Activated naive CD4-positive, alpha-beta T cell treated with anti-CD3 and anti-CD28 coated beads, Interleukin-2, amount 10 ng/mL, durations not matched to agents 7 days and 5 days (primary cell): ENCODE data around the gene PPP2R5D.
A peak's percentile ranks its signal among the peaks of the same experiment; 100 is the strongest.
"Not testable (repeated sequence)": the region's sequence is repeated elsewhere in the genome, so short reads cannot be mapped to it uniquely, and the experiment has no call there.

Source experiments
- CTCF ChIA-PET: fragments of 350-600 bp; sonication (Branson Sonifier 250); formaldehyde crosslinking; loops from one replicate; lab custom pipeline; 2021; ENCODE audit warnings: antibody characterized with exemption; lab: Charles Lee
- DNase-seq: peaks from one replicate; pipeline ENCODE4 v3.0.0-alpha.2; 2020
- H3K27ac Mint-ChIP-seq: one replicate; pipeline ENCODE4 v1.8.0; 2021; ENCODE audit warnings: mild to moderate bottlenecking, moderate library complexity, mixed read lengths
- H3K27me3 Mint-ChIP-seq: one replicate; pipeline ENCODE4 v1.8.0; 2021; ENCODE audit warnings: mild to moderate bottlenecking, mixed read lengths
- H3K36me3 Mint-ChIP-seq: one replicate; pipeline ENCODE4 v1.8.0; 2021; ENCODE audit warnings: mixed read lengths
- H3K4me1 Mint-ChIP-seq: one replicate; pipeline ENCODE4 v1.8.0; 2021; ENCODE audit warnings: mixed read lengths
- H3K4me3 Mint-ChIP-seq: one replicate; pipeline ENCODE4 v1.8.0; 2021; ENCODE audit warnings: mild to moderate bottlenecking, moderate library complexity, mixed read lengths
- H3K9me3 Mint-ChIP-seq: one replicate; pipeline ENCODE4 v1.8.0; 2021; ENCODE audit warnings: mixed read lengths

The PPP2R5D gene

GRCh38 chr6:42989923-42990322 is 5.6 kb downstream of the PPP2R5D start:
- CTCF ChIA-PET = no interaction called here
- H3K4me3 Mint-ChIP-seq = no peak overlapping the region
- peaks cover 38% of the 10 kb centered on the region for H3K4me1 Mint-ChIP-seq
- no peaks in the 10 kb centered on the region for H3K27me3 Mint-ChIP-seq
- DNase-seq = no peak
- H3K27ac Mint-ChIP-seq = no peak overlapping the region
- H3K36me3 Mint-ChIP-seq = peaks cover 44% of the 10 kb centered on the region
- no peaks in the 10 kb centered on the region for H3K9me3 Mint-ChIP-seq

DNA sequence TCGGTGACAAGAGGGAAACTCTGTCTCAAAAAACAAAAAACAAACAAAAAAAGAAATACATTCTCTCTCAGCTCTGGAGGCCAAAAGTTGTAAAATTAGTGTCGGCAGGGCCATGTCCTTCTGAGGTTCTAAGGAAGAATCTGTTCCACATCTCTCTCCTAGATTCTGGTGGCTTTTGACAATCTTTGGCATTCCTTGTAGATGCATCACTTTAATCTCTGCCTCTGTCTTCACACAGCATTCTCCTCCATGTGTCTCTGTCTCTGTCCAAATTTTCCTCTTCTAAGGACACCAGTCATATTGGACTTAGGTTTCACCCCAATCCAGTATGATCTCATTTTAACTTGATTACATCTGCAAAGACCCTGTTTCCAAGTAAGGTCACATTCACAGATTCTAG is 9.1 kb downstream of the PPP2R5D start:
- Mint-ChIP-seq H3K36me3 (peaks cover 28% of the 10 kb centered on the region), H3K9me3 (no peaks in the 10 kb centered on the region), H3K4me1 (peaks cover 5% of the 10 kb centered on the region), H3K27ac (no peak overlapping the region), H3K4me3 (no peak overlapping the region), H3K27me3 (no peaks in the 10 kb centered on the region)
- no peak for DNase-seq
- CTCF ChIA-PET = no interaction called here

DNA sequence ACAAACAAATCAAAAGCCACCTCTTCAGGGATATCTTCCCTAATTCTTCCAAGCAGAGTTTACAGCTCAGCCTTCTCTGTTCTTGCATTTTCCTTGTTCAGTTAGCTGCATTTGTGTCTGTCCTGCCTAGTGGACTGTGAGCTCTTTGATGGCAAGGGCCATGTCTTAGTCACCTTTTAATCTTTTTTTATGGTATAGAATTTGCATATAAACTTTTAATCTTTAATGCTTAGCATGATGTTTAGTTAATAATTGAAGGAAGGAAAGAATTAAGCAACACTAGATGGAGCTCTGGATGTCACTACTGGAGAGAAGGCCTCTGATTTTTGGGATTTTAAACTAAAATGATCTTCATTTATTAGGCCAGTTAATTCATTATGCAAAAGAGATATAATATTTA is 12.1 kb downstream of the PPP2R5D start:
- DNase-seq = no peak
- peaks cover 2% of the 10 kb centered on the region for H3K4me1 Mint-ChIP-seq
- H3K9me3 Mint-ChIP-seq = no peaks in the 10 kb centered on the region
- no peak overlapping the region for H3K4me3 Mint-ChIP-seq
- H3K27ac Mint-ChIP-seq = no peak overlapping the region
- no peaks in the 10 kb centered on the region for H3K27me3 Mint-ChIP-seq
- peaks cover 12% of the 10 kb centered on the region for H3K36me3 Mint-ChIP-seq
- CTCF ChIA-PET = interaction anchor here (0.9 to 1.5 kb wide), 2 partner anchors 11 to 94 kb away, joined by 3 read pairs; no protein-coding TSS in a partner anchor

GRCh38 chr6:42998205-42998604 is 13.8 kb downstream of the PPP2R5D start:
- H3K27ac Mint-ChIP-seq, DNase-seq, H3K4me1 Mint-ChIP-seq, CTCF ChIA-PET, H3K9me3 Mint-ChIP-seq, H3K4me3 Mint-ChIP-seq, H3K27me3 Mint-ChIP-seq: not testable (repeated sequence)
- peaks cover 11% of the 10 kb centered on the region for H3K36me3 Mint-ChIP-seq

- no peak for DNase-seq
- peaks cover 9% of the 10 kb centered on the region for H3K36me3 Mint-ChIP-seq
- CTCF ChIA-PET = interaction anchor here (0.6 to 0.7 kb wide), 2 partner anchors 22 to 169 kb away, joined by 3 read pairs; partner anchors contain the start of gene PEX6
These were observed 17.5 kb downstream of the PPP2R5D start for GRCh38 chr6:43001843-43002242.

DNA sequence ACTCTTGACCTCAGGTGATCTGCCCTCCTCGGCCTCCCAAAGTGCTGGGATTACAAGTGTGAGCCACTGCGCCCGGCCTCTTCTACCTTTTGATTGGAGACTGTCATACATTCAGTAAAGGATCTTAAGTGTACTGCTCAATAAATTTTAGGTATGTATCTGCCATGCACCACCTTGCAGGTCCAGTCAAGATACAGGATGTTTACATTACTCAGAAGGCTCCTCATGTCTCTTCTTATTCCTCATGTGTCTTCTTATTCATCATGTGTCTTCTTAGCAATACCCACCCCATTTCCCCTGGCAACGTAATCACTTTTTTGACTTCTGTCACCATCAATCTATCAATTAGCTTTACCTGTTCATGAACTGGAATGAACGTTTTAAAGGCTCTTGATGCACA is 21.5 kb downstream of the PPP2R5D start:
- Mint-ChIP-seq H3K9me3 (no peaks in the 10 kb centered on the region), H3K36me3 (peaks cover 33% of the 10 kb centered on the region), H3K27ac (peak overlapping the region; percentile 62), H3K4me1 (peaks cover 6% of the 10 kb centered on the region), H3K27me3 (no peaks in the 10 kb centered on the region), H3K4me3 (no peak overlapping the region)
- no peak for DNase-seq
- CTCF ChIA-PET = interaction anchor here (1.0 to 2.8 kb wide), 2 partner anchors 14 to 138 kb away, joined by 3 to 6 read pairs; no protein-coding TSS in a partner anchor

More at GRCh38 chr6:43001843-43002242, 17.5 kb downstream of the PPP2R5D start:
- H3K27me3 Mint-ChIP-seq = no peaks in the 10 kb centered on the region
- no peak overlapping the region for H3K27ac Mint-ChIP-seq
- peaks cover 3% of the 10 kb centered on the region for H3K4me1 Mint-ChIP-seq
- no peak overlapping the region for H3K4me3 Mint-ChIP-seq
- H3K9me3 Mint-ChIP-seq = no peaks in the 10 kb centered on the region

GRCh38 chr6:43006251-43006650 is 21.9 kb downstream of the PPP2R5D start:
- H3K4me1 Mint-ChIP-seq = peaks cover 6% of the 10 kb centered on the region
- no peak overlapping the region for H3K4me3 Mint-ChIP-seq
- H3K27me3 Mint-ChIP-seq = no peaks in the 10 kb centered on the region
- peaks cover 33% of the 10 kb centered on the region for H3K36me3 Mint-ChIP-seq
- no peaks in the 10 kb centered on the region for H3K9me3 Mint-ChIP-seq
- CTCF ChIA-PET = interaction anchor here (1.0 to 2.8 kb wide), 2 partner anchors 15 to 138 kb away, joined by 3 to 6 read pairs; no protein-coding TSS in a partner anchor
- DNase-seq = no peak
- no peak overlapping the region for H3K27ac Mint-ChIP-seq

GRCh38 chr6:43007126-43007525 is 22.8 kb downstream of the PPP2R5D start:
- H3K27ac Mint-ChIP-seq = no peak overlapping the region
- no peak for DNase-seq
- peaks cover 40% of the 10 kb centered on the region for H3K36me3 Mint-ChIP-seq
- no peaks in the 10 kb centered on the region for H3K9me3 Mint-ChIP-seq
- no peaks in the 10 kb centered on the region for H3K27me3 Mint-ChIP-seq
- peaks cover 14% of the 10 kb centered on the region for H3K4me1 Mint-ChIP-seq
- CTCF ChIA-PET = interaction anchor here (2.8 kb wide), 1 partner anchor 137 kb away, joined by 6 read pairs; no protein-coding TSS in a partner anchor
- H3K4me3 Mint-ChIP-seq = no peak overlapping the region

GRCh38 chr6:43009124-43009523 is 24.8 kb downstream of the PPP2R5D start:
- H3K27ac Mint-ChIP-seq = no peak overlapping the region
- H3K4me1 Mint-ChIP-seq = peaks cover 29% of the 10 kb centered on the region
- peak; percentile 63 for DNase-seq
- H3K36me3 Mint-ChIP-seq = peaks cover 50% of the 10 kb centered on the region
- H3K9me3 Mint-ChIP-seq = no peaks in the 10 kb centered on the region
- no peak overlapping the region for H3K4me3 Mint-ChIP-seq
- no peaks in the 10 kb centered on the region for H3K27me3 Mint-ChIP-seq
- CTCF ChIA-PET = interaction anchor here (2.6 kb wide), 1 partner anchor 134 kb away, joined by 12 read pairs; no protein-coding TSS in a partner anchor

GRCh38 chr6:43011207-43011606 is 26.8 kb downstream of the PPP2R5D start:
- no peaks in the 10 kb centered on the region for H3K9me3 Mint-ChIP-seq
- H3K27me3 Mint-ChIP-seq = no peaks in the 10 kb centered on the region
- no peak overlapping the region for H3K27ac Mint-ChIP-seq
- H3K4me1 Mint-ChIP-seq = peaks cover 41% of the 10 kb centered on the region
- CTCF ChIA-PET = interaction anchor here (1.0 to 1.8 kb wide), 4 partner anchors 8 to 32 kb away, joined by 3 to 4 read pairs (median 3); partner anchors contain the start of gene PEX6
- H3K36me3 Mint-ChIP-seq = peaks cover 46% of the 10 kb centered on the region
- H3K4me3 Mint-ChIP-seq = no peak overlapping the region
- DNase-seq = no peak

GRCh38 chr6:43012364-43012763 is 28.0 kb downstream of the PPP2R5D start:
- H3K36me3 Mint-ChIP-seq = peaks cover 42% of the 10 kb centered on the region
- no peak overlapping the region for H3K27ac Mint-ChIP-seq
- H3K9me3 Mint-ChIP-seq = no peaks in the 10 kb centered on the region
- DNase-seq = no peak
- CTCF ChIA-PET = interaction anchor here (1.8 kb wide), 1 partner anchor 28 kb away, joined by 4 read pairs; the partner anchor contains the start of gene PPP2R5D
- peaks cover 49% of the 10 kb centered on the region for H3K4me1 Mint-ChIP-seq
- peak overlapping the region; percentile 87 for H3K4me3 Mint-ChIP-seq
- H3K27me3 Mint-ChIP-seq = no peaks in the 10 kb centered on the region

GRCh38 chr6:43013097-43013842 is 28.9 kb downstream of the PPP2R5D start:
- peaks cover 46% of the 10 kb centered on the region for H3K36me3 Mint-ChIP-seq
- peak overlapping the region; percentile 87 for H3K4me3 Mint-ChIP-seq
- no peaks in the 10 kb centered on the region for H3K9me3 Mint-ChIP-seq
- H3K4me1 Mint-ChIP-seq = peaks cover 57% of the 10 kb centered on the region
- no peak for DNase-seq
- CTCF ChIA-PET = interaction anchor here (0.9 to 1.8 kb wide), 4 partner anchors 29 to 41 kb away, joined by 3 to 4 read pairs (median 3); partner anchors contain the start of genes PEX6 and PPP2R5D
- H3K27ac Mint-ChIP-seq = peak overlapping the region; percentile 84
- H3K27me3 Mint-ChIP-seq = no peaks in the 10 kb centered on the region

- Mint-ChIP-seq H3K9me3 (no peaks in the 10 kb centered on the region), H3K27ac (peak within 1 kb of the TSS; percentile 84), H3K4me3 (peak within 1 kb of the TSS; percentile 87), H3K27me3 (no peaks in the 10 kb centered on the region), H3K36me3 (peaks cover 47% of the 10 kb centered on the region), H3K4me1 (peaks cover 57% of the 10 kb centered on the region)
- CTCF ChIA-PET = interaction anchor here (0.9 to 1.8 kb wide), 4 partner anchors 30 to 41 kb away, joined by 3 to 4 read pairs (median 3); partner anchors contain the start of genes PEX6 and PPP2R5D
- DNase-seq = peak; percentile 100
These were observed 29.6 kb downstream of the PPP2R5D start, which contains the start of the genes KLHDC3 and MEA1 for GRCh38 chr6:43013843-43014433. Gene KLHDC3 (plus strand): TSS chr6:43014249. CDS start chr6:43017193, 2,944 bp downstream. Gene MEA1 (minus strand): TSS chr6:43013946. CDS start chr6:43013813, 133 bp downstream.

- H3K27ac Mint-ChIP-seq = peak overlapping the region; percentile 84
- no peaks in the 10 kb centered on the region for H3K9me3 Mint-ChIP-seq
- H3K4me1 Mint-ChIP-seq = peaks cover 57% of the 10 kb centered on the region
- CTCF ChIA-PET = interaction anchor here (0.9 to 1.3 kb wide), 3 partner anchors 35 to 215 kb away, joined by 3 read pairs; partner anchors contain the start of genes DNPH1 and PEX6
- peak overlapping the region; percentile 87 for H3K4me3 Mint-ChIP-seq
- peaks cover 45% of the 10 kb centered on the region for H3K36me3 Mint-ChIP-seq
- DNase-seq = no peak
- H3K27me3 Mint-ChIP-seq = no peaks in the 10 kb centered on the region
These were observed 30.1 kb downstream of the PPP2R5D start for GRCh38 chr6:43014434-43014909.
